Astrocyte (in vitro differentiated cells and primary cell): Measurements from ENCODE around the gene MTHFSD. TPM values are rescaled to one million over a fixed set of nuclear protein-coding genes. Genes with fewer than 3 reads are reported as not detected.

Source experiments
- DNase-seq: peaks from one replicate; pipeline ENCODE4 v3.0.0-alpha.2; 2010; ENCODE audit warnings: low read depth
- FAIRE-seq: peaks from 2 replicates; lab custom pipeline; 2011; peaks lifted over from hg19 to GRCh38; lab: Jason Lieb, UNC
- H2AFZ ChIP-seq: 2 replicates; pipeline ENCODE4 v1.6.0; 2012; ENCODE audit warnings: low read depth, low read length, inconsistent platforms
- H3K27ac ChIP-seq: 2 replicates; pipeline ENCODE4 v1.5.1; 2011; ENCODE audit warnings: low read depth, low read length, inconsistent platforms
- H3K27me3 ChIP-seq: 2 replicates; pipeline ENCODE4 v1.6.0; 2011; ENCODE audit warnings: low read length, inconsistent platforms; ENCODE audit not compliant: insufficient read depth
- H3K36me3 ChIP-seq: 2 replicates; pipeline ENCODE4 v1.5.1; 2011; ENCODE audit warnings: low read length, inconsistent platforms; ENCODE audit not compliant: insufficient read depth
- H3K4me1 ChIP-seq: 2 replicates; pipeline ENCODE4 v1.5.1; 2011; ENCODE audit warnings: low read length, inconsistent platforms; ENCODE audit not compliant: insufficient read depth
- H3K4me2 ChIP-seq: 2 replicates; pipeline ENCODE4 v1.6.0; 2012; ENCODE audit warnings: low read length, inconsistent platforms
- H3K4me3 ChIP-seq: 2 replicates; pipeline ENCODE4 v1.5.1; 2011; ENCODE audit warnings: low read depth, mild to moderate bottlenecking, low read length, inconsistent platforms; ENCODE audit not compliant: insufficient read depth
- H3K79me2 ChIP-seq: 2 replicates; pipeline ENCODE4 v1.6.0; 2012; ENCODE audit warnings: mild to moderate bottlenecking, low read length, inconsistent platforms; ENCODE audit not compliant: insufficient read depth
- H3K9ac ChIP-seq: 2 replicates; pipeline ENCODE4 v1.6.0; 2012; ENCODE audit warnings: mild to moderate bottlenecking, low read length, inconsistent platforms
- H3K9me3 ChIP-seq: 2 replicates; pipeline ENCODE4 v1.5.1; 2012; ENCODE audit warnings: low read depth, mild to moderate bottlenecking, low read length, inconsistent platforms; ENCODE audit not compliant: insufficient read depth
- H4K20me1 ChIP-seq: 2 replicates; pipeline ENCODE4 v1.6.0; 2012; ENCODE audit warnings: low read length, inconsistent platforms; ENCODE audit not compliant: insufficient read depth
- H3K27ac Mint-ChIP-seq: one replicate; pipeline ENCODE4 v1.8.0; 2021; ENCODE audit warnings: mild to moderate bottlenecking, mixed read lengths; ENCODE audit not compliant: unreplicated experiment
- H3K27me3 Mint-ChIP-seq: one replicate; pipeline ENCODE4 v1.8.0; 2021; ENCODE audit warnings: low read depth, mixed read lengths; ENCODE audit not compliant: unreplicated experiment
- H3K36me3 Mint-ChIP-seq: one replicate; pipeline ENCODE4 v1.8.0; 2021; ENCODE audit warnings: low read depth, mixed read lengths; ENCODE audit not compliant: unreplicated experiment
- H3K4me1 Mint-ChIP-seq: one replicate; pipeline ENCODE4 v1.8.0; 2021; ENCODE audit warnings: low read depth, mixed read lengths; ENCODE audit not compliant: unreplicated experiment
- H3K4me3 Mint-ChIP-seq: one replicate; pipeline ENCODE4 v1.8.0; 2021; ENCODE audit warnings: mild to moderate bottlenecking, moderate library complexity, mixed read lengths; ENCODE audit not compliant: unreplicated experiment
- H3K9me3 Mint-ChIP-seq: one replicate; pipeline ENCODE4 v1.8.0; 2021; ENCODE audit warnings: mild to moderate bottlenecking, mixed read lengths; ENCODE audit not compliant: unreplicated experiment
- CTCF ChIP-seq: IDR thresholded peaks from 2 replicates; pipeline ENCODE4 v1.5.1; 2011; ENCODE audit warnings: low read depth, mild to moderate bottlenecking, inconsistent platforms, low read length, moderate library complexity; ENCODE audit not compliant: insufficient read depth
- EZH2 ChIP-seq: IDR thresholded peaks from 2 replicates; pipeline ENCODE4 v1.6.1; 2012; ENCODE audit warnings: mild to moderate bottlenecking, low read length, inconsistent platforms; ENCODE audit not compliant: insufficient read depth
- total RNA-seq: library from RNA; stranded (reverse); gene quantifications from 2 replicates; pipeline ENCODE4 v1.2.1, GENCODE V29; 2021

The MTHFSD gene
- total RNA-seq, 1 donor from 2014 or later = 15.6 TPM

- no peaks in the 10 kb centered on the region for H3K4me1 Mint-ChIP-seq
- TF ChIP-seq EZH2 (no peak), CTCF (no peak)
- Histone ChIP-seq H4K20me1 (no peaks in the 10 kb centered on the region), H3K27me3 (no peaks in the 10 kb centered on the region), H3K4me2 (no peak overlapping the region), H3K36me3 (peaks cover 8% of the 10 kb centered on the region), H3K4me1 (peaks cover 12% of the 10 kb centered on the region), H3K9ac (no peak overlapping the region), H3K9me3 (no peaks in the 10 kb centered on the region), H2AFZ (no peak overlapping the region), H3K79me2 (peaks cover 21% of the 10 kb centered on the region), H3K27ac (no peak overlapping the region), H3K4me3 (no peak overlapping the region)
- FAIRE-seq (no peak), DNase-seq (no peak)
- peaks cover 5% of the 10 kb centered on the region for H3K27me3 Mint-ChIP-seq
- H3K9me3 Mint-ChIP-seq = no peaks in the 10 kb centered on the region
- no peak overlapping the region for H3K27ac Mint-ChIP-seq
- peaks cover 2% of the 10 kb centered on the region for H3K36me3 Mint-ChIP-seq
- H3K4me3 Mint-ChIP-seq = no peak overlapping the region
Observed at GRCh38 chr16:86553356-86553755, 1.7 kb downstream of the MTHFSD start.

DNA sequence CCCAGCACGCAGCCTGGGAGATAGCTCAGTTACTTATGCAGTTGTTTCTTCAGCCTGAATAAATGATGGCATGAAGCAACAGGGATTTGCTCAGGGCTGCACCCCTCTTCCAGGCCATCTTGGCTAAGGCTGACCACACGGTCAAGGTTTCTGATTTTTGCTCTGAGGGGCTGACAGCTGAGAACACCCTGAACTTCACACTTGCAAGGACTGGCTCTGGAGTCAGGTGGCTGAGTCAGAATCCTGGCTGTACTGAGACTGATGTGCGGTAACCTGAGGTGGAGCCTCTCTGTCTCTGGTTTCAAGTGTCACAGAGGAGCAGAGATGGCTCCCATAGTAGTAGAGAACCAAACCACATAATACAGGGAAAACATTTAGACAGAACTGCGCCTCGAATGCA, 4.8 kb downstream of the MTHFSD start:
- Mint-ChIP-seq H3K27ac (no peak overlapping the region), H3K27me3 (no peaks in the 10 kb centered on the region), H3K36me3 (peaks cover 6% of the 10 kb centered on the region), H3K9me3 (no peaks in the 10 kb centered on the region), H3K4me1 (no peaks in the 10 kb centered on the region), H3K4me3 (no peak overlapping the region)
- Histone ChIP-seq H3K27me3 (no peaks in the 10 kb centered on the region), H3K36me3 (peaks cover 15% of the 10 kb centered on the region), H3K27ac (no peak overlapping the region), H3K9me3 (no peaks in the 10 kb centered on the region), H4K20me1 (peaks cover 6% of the 10 kb centered on the region), H3K4me3 (no peak overlapping the region), H2AFZ (no peak overlapping the region), H3K9ac (no peak overlapping the region), H3K4me1 (peaks cover 7% of the 10 kb centered on the region), H3K79me2 (peaks cover 21% of the 10 kb centered on the region), H3K4me2 (no peak overlapping the region)
- DNase-seq (no peak), FAIRE-seq (no peak)
- TF ChIP-seq EZH2 = no peak
- no peak for TF ChIP-seq CTCF

GRCh38 chr16:86549893-86550190, 5.2 kb downstream of the MTHFSD start:
- Mint-ChIP-seq H3K36me3 (peaks cover 8% of the 10 kb centered on the region), H3K27me3 (no peaks in the 10 kb centered on the region), H3K4me1 (no peaks in the 10 kb centered on the region), H3K9me3 (no peaks in the 10 kb centered on the region), H3K4me3 (no peak overlapping the region), H3K27ac (no peak overlapping the region)
- peaks cover 10% of the 10 kb centered on the region for H4K20me1 ChIP-seq
- H3K79me2 ChIP-seq = peaks cover 20% of the 10 kb centered on the region
- peaks cover 6% of the 10 kb centered on the region for H3K4me1 ChIP-seq
- no peak overlapping the region for H3K4me2 ChIP-seq
- no peak overlapping the region for H3K4me3 ChIP-seq
- no peak overlapping the region for H3K27ac ChIP-seq
- H3K36me3 ChIP-seq = peaks cover 15% of the 10 kb centered on the region
- no peaks in the 10 kb centered on the region for H3K27me3 ChIP-seq
- H2AFZ ChIP-seq = no peak overlapping the region
- TF ChIP-seq EZH2 = no peak
- TF ChIP-seq CTCF = no peak
- DNase-seq (no peak), FAIRE-seq (no peak)
- no peaks in the 10 kb centered on the region for H3K9me3 ChIP-seq
- no peak overlapping the region for H3K9ac ChIP-seq
